HFF-Myc (cell line): ENCODE measurements around the gene LYZL4.

ENCODE experiments used
- DNase-seq: peaks from one replicate; pipeline ENCODE4 v3.0.0-alpha.2; 2011; ENCODE audit warnings: low read depth; ENCODE audit errors: extremely low read depth
- H3K4me3 ChIP-seq: replicated peaks from 2 replicates; pipeline ENCODE4 v1.5.1; 2011; ENCODE audit warnings: low read depth, mild to moderate bottlenecking, control low read depth, low read length
- TF ChIP-seq, protein P1 (sequence below): IDR thresholded peaks from 2 replicates; pipeline ENCODE4 v1.5.1; 2012; ENCODE audit warnings: mild to moderate bottlenecking, low read depth, low read length, control low read depth; ENCODE audit errors: missing control alignments

Gene LYZL4

DNA sequence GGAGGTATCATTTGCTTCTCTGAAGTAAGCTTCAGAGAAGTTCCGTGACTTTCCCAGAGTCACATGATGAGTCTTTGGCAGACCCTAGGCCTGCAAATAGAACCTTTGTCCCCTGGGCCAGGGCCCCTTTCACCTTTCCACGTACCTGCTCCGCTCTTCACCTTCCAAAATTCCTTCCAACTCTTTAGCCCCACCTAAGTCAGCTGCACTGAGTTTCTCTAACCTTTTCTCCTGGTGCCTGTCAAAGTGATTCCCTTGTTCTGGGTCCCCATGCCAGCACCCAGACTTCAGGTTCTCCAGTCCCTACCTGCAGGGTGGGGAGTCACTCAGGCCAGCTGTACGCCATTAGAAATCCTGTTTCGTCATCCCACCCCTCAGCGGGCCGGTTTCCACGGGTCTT, 12.8 kb downstream of the LYZL4 start:
- H3K4me3 ChIP-seq: no peak overlapping the region
- TF ChIP-seq, protein P1, sequence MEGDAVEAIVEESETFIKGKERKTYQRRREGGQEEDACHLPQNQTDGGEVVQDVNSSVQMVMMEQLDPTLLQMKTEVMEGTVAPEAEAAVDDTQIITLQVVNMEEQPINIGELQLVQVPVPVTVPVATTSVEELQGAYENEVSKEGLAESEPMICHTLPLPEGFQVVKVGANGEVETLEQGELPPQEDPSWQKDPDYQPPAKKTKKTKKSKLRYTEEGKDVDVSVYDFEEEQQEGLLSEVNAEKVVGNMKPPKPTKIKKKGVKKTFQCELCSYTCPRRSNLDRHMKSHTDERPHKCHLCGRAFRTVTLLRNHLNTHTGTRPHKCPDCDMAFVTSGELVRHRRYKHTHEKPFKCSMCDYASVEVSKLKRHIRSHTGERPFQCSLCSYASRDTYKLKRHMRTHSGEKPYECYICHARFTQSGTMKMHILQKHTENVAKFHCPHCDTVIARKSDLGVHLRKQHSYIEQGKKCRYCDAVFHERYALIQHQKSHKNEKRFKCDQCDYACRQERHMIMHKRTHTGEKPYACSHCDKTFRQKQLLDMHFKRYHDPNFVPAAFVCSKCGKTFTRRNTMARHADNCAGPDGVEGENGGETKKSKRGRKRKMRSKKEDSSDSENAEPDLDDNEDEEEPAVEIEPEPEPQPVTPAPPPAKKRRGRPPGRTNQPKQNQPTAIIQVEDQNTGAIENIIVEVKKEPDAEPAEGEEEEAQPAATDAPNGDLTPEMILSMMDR: no peak
- no peak for DNase-seq

DNA sequence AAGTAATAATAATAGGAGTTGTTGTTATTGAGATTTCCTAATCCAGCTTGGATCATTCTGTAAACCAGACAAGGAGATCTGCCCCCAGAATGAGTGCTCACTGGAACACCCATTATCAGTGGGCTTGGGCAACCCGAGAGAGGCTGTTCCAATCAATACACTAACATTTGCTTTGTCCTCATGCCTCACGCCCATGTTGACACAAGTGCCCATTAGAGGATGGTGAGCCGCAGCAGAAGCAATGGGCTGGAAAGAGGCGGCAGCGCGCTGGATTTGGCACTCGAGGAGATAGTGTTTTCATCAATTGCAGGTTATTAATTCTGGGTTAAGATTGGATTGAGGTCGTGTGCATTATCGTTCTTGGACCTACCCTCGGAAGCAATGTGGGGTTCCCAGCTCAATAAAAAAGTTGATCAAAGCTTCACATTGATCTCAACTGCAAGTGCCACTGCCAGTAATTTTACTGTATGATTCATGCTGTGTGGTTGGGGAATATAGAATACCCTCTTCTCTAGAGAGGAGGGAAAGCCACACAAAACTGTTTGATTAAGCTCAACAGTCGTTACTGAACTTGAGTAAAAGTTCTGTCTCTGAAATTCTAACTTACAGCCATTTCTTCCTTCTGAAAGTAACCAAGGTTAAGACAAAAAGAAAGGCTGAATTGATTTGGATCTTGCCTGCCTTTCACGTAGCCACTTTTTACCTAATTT, 15.7 kb downstream of the LYZL4 start:
- TF ChIP-seq, protein P1: no peak
- DNase-seq: no peak
- H3K4me3 ChIP-seq: no peak overlapping the region

- H3K4me3 ChIP-seq: no peak overlapping the region
- TF ChIP-seq, protein P1: no peak
- DNase-seq: no peak
Measured at GRCh38 chr3:42387802-42388651, 22.4 kb downstream of the LYZL4 start.

DNA sequence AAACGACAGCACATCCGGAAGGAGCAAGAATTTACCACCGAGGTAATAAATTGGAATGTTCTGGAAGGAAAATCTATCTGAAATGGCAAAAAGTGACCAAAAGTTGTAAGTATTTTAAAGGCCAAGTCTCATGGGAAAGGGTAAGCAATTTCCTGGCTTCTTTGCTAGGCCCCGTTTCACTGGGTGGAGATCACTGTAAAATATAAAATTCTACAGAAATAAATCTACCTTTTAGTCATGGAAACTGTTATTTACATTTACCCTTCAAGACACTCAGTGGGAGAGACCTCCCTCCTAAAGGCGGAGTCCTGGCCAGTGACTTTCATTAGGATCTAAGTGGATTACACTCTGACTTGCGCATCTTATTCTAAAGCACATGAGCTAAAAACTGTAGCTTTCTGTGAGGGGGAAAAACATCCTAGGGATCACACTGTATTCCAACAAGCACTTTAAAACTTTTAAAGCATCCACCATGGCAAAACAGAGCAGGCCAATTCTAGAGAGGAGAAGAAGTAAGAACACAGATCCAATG, 28.8 kb downstream of the LYZL4 start:
- no peak for DNase-seq
- no peak overlapping the region for H3K4me3 ChIP-seq
- TF ChIP-seq, protein P1: no peak

DNA sequence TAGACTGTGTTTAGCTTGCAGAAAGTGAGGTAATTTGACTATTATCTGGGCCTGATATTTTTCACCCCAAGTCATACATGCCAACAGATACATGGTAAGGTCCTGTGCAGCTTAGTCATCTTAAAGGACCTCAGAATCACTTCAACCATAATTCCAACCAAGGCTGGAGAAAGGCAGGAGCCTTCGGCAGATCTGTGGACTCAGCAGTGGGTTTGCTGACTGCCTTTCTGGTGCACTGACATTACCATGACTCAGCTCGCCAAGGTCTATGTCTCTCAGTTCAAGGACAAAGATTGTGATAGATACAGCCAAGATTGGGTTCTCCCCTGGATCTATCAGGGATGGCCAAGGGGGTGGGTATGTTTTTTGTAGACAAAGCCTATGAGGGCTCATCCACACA, 32.7 kb downstream of the LYZL4 start:
- H3K4me3 ChIP-seq: no peak overlapping the region
- no peak for DNase-seq
- TF ChIP-seq, protein P1: no peak

DNA sequence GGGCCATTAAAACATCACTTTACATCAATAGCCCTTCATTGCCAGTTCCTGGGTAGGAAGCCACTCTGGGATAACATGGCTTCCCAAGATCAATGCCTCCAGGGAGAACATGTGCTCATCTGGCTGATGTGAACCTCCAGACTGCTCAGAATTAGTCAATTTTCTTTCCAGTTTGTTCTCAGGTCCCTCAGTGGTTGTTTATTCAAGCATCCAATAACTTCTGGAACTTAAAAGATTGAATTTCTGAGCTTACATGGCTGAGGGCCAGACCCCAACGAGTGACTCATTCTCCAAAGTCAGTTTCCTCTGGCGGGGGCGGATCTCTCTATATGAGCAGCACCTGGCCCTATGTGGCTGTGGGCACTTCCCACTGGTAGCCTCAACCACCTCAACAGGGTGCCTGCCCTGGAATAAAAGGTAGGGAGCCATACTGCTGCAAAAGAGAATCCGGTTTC, 34.0 kb downstream of the LYZL4 start:
- DNase-seq: peak; percentile 81
- no peak overlapping the region for H3K4me3 ChIP-seq
- TF ChIP-seq, protein P1: no peak
